HG03280 (cell line): ENCODE data around the gene TIMM50.
A peak's percentile ranks its signal among the peaks of the same experiment; 100 is the strongest.
"Not testable (repeated sequence)": the region's sequence is repeated elsewhere in the genome, so short reads cannot be mapped to it uniquely, and the experiment has no call there.

Experiments used
- ATAC-seq: cut with Tn5 transposase; IDR thresholded peaks from one replicate; pipeline ENCODE4 v1.9.1; 2021; ENCODE audit warnings: mild to moderate bottlenecking, moderate library complexity; ENCODE audit not compliant: unreplicated experiment

The TIMM50 gene

DNA sequence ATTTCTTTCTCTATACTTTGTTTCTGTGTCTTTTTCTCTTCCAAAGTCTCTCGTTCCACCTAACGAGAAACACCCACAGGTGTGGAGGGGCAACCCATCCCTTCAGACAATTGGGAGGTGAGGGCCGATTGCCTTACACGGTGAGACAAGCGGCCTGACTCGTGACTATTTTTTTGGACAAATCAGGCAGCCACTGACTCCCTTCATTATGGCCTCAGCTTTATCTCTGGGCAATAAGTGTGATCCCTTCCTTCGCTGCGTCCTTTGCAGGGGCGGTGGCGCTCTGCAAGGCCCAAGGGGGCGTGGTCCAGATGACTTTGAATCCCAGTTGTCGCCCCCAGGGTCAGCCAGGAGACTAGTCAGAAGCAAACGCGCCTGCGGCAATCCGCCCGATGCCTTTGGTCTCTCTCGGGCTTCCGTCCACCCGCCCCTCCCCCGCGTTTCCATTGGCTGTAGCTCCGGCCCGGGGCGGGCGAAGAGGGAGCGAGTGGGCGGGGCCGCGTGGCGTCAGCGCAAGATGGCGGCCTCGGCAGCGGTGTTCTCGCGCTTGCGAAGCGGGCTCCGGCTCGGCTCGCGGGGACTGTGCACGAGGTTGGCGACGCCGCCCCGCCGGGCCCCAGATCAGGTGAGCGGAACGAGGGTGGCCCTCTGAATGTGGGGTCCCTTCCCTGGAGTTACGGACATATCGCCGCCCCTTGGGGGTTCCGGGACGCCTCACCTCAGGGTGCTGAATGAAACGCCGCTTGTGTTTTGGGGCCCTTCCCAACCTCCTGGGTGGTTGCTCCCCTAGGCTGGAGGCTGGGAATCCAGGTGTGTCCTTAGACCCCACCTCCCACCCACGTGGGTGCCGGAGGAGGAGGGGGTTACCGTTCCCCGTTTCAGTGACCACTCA is at the start of gene TIMM50:
TSS of gene TIMM50 (plus strand) at position 502 of the 892 bp plus-strand sequence. CDS start at position 518, 16 bp downstream.
- peak; percentile 97 for ATAC-seq

GRCh38 chr19:39432677-39433025 is 48.0 kb upstream of the TIMM50 start:
- no peak for ATAC-seq

- ATAC-seq: no peak
Observed at GRCh38 chr19:39433480-39434079, 47.1 kb upstream of the TIMM50 start.

DNA sequence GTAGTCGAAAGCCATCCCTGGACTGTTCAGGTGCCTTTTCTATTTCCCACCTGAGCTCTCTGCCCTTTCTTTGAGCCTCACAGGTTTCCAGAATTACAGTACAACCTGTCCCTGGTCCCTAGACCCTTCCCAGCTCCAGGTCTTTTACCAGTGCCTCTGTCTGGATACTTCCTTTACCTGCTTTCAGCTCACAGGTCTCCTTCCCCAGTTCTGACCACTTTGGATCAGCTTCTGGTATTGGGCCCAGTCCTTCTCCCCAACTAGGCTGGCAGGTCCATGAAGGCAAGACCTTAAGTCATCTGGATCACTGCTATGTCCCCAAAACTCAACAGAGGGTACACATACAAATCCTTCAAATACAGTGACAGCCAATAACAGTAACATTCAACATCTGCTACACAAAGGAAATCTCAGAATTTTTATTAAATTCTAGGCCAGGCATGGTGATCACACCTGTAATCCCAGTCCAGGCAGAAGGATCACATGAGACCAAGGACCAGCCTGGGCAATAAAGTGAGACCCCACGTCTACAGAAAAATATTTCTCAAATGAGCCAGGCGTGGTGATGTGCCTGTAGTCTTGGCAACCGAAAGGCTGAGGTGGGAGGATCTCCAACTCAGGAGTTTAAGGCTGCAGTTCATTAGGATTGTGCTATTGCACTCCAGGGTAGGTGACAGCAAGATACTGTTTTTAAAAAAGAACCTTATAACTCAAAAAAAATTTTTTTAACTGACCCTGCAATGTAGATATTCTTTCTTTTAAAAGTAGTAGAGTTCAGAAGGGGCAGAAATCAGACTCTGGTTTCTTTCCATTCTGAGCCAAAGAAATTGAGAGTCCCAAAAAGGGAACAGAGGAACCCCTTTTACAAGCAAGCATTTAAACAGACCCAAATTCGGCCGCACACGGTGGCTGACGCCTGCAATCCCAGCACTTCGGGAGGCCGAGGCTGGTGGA is 46.2 kb upstream of the TIMM50 start:
- ATAC-seq: no peak

DNA sequence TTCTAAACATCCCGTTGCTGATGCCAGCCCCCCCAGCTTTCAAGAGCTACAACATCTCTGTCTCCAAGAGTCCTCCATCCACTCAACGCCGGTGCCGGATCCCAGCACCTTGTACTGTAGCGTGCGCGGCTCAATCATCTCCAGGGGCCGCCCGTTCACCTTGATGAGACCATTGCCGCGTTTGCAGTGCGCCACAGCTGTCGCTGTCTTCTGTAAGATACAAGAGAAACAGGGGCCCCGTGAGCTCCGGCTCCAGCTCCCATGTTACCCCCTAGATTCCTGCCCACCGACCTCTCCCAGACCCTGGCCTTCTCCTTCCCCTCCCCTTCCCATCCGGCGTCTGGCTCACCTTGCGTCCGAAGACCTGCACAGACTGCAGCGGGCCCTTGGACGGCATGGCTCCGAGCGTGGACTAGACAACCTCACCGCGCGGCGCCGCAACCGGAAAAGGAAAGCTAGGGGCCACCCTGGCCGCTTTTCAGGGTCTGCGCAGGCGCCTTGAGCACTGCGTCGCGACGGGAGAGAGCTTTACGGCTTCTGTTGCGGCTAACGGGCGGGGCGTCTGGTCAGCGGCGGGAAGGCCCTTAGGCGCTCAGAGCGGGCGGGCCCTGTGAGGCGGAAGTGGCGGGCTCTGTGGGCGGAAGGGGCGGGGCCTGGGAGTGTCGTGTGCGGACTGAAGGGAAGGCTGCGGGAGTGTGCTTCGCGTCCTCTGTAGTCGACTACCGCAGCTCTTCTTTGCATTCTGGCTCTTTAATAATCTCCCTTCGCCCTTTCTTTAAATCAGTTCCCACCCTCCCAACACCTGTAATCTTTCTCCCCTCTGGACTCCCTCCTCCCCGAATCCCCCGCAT is 44.9 kb upstream of the TIMM50 start, which contains the start of gene RPS16:
TSS of gene RPS16 (minus strand) at position 451 of the 851 bp plus-strand sequence. CDS start at position 397, 54 bp downstream.
- ATAC-seq: peak; percentile 80

GRCh38 chr19:39436350-39436716 is 44.3 kb upstream of the TIMM50 start:
- ATAC-seq: no peak

- no peak for ATAC-seq
Observed at GRCh38 chr19:39438270-39438934, 42.2 kb upstream of the TIMM50 start.

DNA sequence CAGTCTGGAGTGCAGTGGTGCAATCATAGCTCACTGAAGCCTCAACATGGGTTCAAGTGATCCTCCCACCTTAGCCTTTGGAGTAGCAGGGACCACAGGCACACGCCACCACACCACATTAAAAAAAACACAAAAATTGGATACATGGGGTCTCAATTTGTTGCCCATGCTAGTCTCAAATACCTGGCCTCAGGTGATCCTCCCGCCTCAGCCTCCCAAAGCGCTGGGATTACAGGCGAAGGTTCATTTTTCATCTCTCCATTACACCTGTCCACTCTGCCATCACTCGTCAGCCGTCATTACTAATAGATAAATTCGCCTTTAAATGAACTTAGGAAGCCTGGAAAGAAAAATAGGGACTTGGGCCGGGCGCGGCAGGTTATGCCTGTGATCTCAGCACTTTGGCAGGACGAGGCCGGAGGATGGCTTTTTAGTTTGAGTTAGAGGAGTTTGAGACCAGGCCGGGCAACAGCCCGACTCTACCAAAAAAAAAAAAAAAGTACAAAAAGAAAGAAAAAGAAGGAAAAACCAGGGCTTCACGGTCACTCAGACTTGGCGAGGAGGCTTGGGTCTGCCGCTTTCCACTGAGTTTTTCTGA is 35.9 kb upstream of the TIMM50 start:
- ATAC-seq: no peak

GRCh38 chr19:39445196-39446111 is 35.2 kb upstream of the TIMM50 start, which contains the start of gene SUPT5H:
SUPT5H (plus strand) TSS chr19:39445582; CDS start chr19:39445891, 309 bp downstream.
- peak; percentile 83 for ATAC-seq

DNA sequence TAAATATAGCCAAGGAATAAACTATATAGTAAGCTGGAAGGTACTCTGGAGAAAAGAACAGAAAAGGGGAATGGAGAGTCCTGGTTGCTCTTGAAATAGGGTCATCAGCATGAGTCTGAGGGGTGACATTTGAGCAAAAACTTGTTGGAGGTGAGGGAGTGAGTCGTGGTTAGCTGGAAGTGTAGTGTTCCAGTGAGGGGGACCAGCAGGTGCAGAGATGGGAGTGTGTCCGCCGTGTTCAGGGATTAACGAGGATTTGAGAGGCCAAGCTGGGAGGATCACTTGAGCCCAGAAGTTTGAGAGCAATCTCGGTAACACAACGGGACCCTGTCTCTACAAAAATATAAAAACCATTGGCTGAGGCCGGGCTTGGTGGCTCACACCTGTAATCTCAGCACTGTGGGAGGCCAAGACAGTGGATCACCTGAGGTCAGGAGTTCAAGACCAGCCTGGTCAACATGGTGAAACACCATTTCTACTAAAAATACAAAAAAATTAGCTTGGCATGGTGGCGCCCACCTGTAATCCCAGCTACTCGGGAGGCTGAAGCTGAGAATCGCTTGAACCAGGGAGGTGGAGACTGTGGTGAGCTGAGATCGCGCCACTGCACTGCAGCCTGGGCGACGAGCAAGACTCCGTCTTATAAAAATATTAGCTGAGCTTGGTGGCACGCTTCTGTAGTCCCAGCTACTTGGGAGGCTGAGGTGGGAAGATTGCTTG is 34.1 kb upstream of the TIMM50 start:
- no peak for ATAC-seq

DNA sequence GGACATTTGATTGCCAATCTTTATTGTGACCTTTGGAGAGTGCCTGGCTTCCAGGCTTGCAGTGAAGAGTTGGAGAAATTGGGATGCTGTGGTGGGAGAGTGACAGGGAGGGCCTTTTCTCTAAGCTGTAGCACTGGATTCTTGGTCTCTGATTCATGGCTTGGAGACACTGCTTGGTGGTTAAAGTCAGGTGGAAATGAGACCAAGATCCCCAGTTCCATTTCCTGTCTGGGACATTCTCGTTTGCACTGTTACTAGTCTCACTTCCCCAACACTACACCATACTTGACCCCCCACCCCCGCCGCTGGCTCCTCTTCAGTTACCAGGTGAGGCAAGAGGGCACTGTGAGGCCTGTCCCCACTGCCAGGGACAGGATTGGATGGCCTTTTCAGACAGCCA is 32.4 kb upstream of the TIMM50 start:
- no peak for ATAC-seq

DNA sequence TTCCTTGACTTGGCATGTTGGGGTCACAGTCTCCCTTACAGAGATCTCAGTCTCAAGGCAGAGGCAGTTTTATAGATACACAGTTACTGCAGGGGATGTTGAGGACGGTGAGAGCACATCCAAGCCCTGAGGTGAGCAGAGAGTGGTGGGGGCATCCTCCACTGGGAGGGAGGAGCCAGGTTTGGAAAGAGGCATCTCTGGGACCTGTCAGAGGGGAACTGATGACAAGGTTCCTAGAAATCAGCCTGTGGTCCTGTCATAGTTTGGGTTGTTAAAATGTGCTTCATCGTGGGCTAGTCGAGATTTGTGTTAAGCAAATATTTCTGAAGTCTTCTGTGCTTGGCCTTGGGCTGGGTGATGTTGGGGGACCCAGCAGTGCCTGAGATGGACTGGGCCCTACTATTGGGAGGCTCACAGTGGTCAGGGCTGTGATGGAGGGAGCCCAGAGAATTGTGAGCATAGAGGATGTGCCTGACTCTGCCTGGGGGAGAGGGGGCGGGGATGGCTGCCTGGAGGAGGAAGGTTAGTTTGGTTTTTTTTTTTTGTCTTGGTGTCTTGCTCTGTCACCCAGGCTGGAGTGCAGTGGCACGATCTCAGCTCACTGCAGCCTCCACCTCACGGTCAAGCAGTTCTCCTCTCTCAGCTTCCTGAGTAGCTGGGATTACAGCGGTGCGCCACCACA is 31.4 kb upstream of the TIMM50 start:
- ATAC-seq: no peak

DNA sequence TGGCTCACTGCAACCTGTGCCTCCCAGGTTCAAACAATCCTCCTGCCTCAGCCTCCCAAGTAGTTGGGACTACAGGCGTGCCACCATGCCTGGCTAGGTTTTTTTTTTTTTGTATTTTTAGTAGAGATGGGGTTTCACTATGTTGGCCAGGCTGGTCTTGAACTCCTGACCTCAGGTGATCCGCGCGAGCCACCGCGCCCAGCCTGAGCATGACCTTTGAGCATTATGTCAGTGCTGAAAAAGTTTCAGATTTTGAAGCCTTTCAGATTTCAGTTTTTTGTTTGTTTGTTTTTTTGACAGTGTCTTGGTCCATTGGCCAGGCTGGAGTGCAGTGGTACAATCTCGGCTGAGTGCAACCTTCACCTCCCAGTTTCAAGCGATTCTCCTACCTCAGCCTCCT is 29.4 kb upstream of the TIMM50 start:
- ATAC-seq: not testable (repeated sequence)

DNA sequence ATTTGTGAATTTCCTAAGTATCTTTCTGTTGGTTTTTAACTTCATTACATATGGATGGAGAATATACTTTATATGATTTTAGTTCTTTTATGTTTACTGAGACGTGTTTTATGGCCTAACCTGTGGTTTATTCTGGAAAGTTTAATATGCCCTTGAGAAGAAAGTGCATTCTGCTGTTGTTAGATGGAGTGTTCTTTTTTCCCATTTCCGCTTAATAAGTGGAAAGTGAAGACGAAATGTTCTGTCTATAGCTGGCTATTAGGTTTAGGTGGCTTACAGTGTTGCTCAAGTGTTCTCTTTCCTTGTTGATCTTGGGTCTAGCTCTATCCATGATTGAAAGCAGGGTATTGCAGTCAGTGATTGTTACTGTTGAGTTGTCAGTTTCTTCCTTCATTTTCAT is 17.2 kb upstream of the TIMM50 start:
- ATAC-seq: no peak

DNA sequence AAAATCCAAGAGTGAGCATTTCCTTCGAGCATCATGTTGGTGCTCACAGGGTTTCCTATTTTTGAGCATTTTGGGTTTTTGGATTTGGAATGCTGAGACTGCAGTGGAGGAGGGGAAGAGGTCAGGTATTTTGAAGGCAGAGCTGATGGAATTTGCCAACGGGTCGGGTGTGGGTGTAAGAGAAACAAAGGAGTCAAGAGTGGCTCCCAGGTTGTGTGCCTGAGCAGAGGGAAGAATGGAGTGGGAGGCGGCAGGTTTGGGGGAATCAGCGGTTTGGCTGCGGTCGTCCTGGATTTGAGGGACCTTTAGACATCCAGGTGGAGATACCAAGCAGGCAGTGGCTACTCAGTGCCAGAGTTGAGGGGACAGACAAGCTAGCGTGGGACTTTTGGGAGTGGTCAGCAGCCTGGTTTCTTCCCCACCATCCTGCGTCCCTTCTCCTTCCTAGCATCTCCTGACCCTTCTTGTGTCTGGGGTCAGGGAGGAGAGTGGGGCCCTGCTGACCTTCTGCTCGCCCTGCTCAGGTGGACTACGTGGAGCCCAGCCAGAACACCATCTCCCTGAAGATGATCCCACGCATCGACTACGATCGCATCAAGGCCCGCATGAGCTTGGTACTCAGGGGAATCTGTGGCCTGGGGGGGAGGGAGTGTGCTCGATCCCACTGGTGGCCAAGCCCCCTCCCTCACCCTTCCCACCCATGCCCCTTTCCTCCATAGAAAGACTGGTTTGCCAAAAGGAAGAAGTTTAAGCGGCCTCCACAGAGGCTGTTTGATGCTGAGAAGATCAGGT is 14.5 kb upstream of the TIMM50 start:
- ATAC-seq: no peak

GRCh38 chr19:39467941-39468340 is 12.7 kb upstream of the TIMM50 start:
- ATAC-seq: no peak
